Dermis blood vessel endothelial cell (primary cell): ENCODE data around the gene DAGLA. TPM values are rescaled to one million over a fixed set of nuclear protein-coding genes. Genes with fewer than 3 reads are reported as not detected.

Experiments used
- DNase-seq: peaks from one replicate; pipeline ENCODE4 v3.0.0; 2010
- total RNA-seq: library from RNA; depleted of rRNA; stranded (reverse); fragments of >200 nt; gene quantifications from 2 replicates; pipeline ENCODE4 v1.2.3, GENCODE V29; 2014

The DAGLA gene
- total RNA-seq, 1 donor from 2014 or later: 4.4 TPM

GRCh38 chr11:61731211-61731951 lies 51.2 kb downstream of the DAGLA start:
- DNase-seq: no peak

GRCh38 chr11:61731952-61732675 lies 51.9 kb downstream of the DAGLA start:
- DNase-seq: no peak

GRCh38 chr11:61732705-61733104 lies 52.5 kb downstream of the DAGLA start:
- no peak for DNase-seq

GRCh38 chr11:61733120-61733978 lies 53.2 kb downstream of the DAGLA start:
- peak; percentile 91 for DNase-seq

- DNase-seq: no peak
These were observed 54.6 kb downstream of the DAGLA start for GRCh38 chr11:61734767-61735166.

GRCh38 chr11:61735391-61735790 lies 55.2 kb downstream of the DAGLA start:
- DNase-seq: no peak

- DNase-seq: no peak
These were observed 56.1 kb downstream of the DAGLA start for GRCh38 chr11:61736310-61736709.

- no peak for DNase-seq
These were observed 56.9 kb downstream of the DAGLA start for GRCh38 chr11:61737131-61737530.

- no peak for DNase-seq
These were observed 57.6 kb downstream of the DAGLA start for GRCh38 chr11:61737636-61738386.

- no peak for DNase-seq
These were observed 58.6 kb downstream of the DAGLA start for GRCh38 chr11:61738776-61739175.

- no peak for DNase-seq
These were observed 59.2 kb downstream of the DAGLA start for GRCh38 chr11:61739413-61739812.

- no peak for DNase-seq
These were observed 59.8 kb downstream of the DAGLA start for GRCh38 chr11:61739966-61740365.

GRCh38 chr11:61742391-61742790 lies 62.2 kb downstream of the DAGLA start:
- no peak for DNase-seq

- DNase-seq: no peak
These were observed 63.4 kb downstream of the DAGLA start for GRCh38 chr11:61743486-61744095.

- DNase-seq: no peak
These were observed 64.0 kb downstream of the DAGLA start for GRCh38 chr11:61744181-61744580.

GRCh38 chr11:61744609-61745156 lies 64.5 kb downstream of the DAGLA start:
- no peak for DNase-seq

GRCh38 chr11:61745781-61746441 lies 65.7 kb downstream of the DAGLA start:
- DNase-seq: no peak

GRCh38 chr11:61746442-61747191 lies 66.4 kb downstream of the DAGLA start:
- DNase-seq: no peak

GRCh38 chr11:61747192-61747966 lies 67.2 kb downstream of the DAGLA start:
- DNase-seq: peak; percentile 81

- no peak for DNase-seq
These were observed 67.7 kb downstream of the DAGLA start for GRCh38 chr11:61747967-61748285.
